ENCODE data around the gene PRKCA. TPM values are rescaled to one million over a fixed set of nuclear protein-coding genes. Genes with fewer than 3 reads are reported as not detected.

PRKCA gene
- total and polyA plus RNA-seq, 2 experiments from 2014 or later: 6.4 to 35.4 TPM

DNA sequence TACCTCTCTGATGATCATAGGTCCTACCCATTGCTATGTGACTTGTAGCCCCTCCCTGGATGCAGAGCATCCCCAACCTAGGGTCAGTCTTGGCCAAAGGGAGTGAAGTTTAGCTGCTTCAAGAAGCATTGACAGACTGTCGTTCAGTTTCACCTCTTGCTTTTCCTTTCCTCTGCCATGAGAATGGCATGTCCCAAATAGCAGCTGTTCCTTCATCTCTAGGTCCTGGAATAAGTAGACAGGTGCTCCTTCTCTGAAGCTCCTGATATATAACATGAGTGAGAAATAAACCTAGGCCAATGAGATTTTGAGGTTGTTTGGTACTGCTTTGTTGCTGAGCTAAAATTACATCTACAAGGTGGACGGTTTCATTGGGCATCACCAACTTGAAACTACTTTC lies 328.0 kb downstream of the PRKCA start:
- TF ChIP-seq EZH2 (IDR thresholded peaks at IDR 0.05; ENCODE audit: low read depth, unreplicated experiment) (no peak), CTCF (conservative IDR thresholded peaks at IDR 0.05; ENCODE audit: low read depth in 2 of 2) (no peak), ETS1 (IDR thresholded peaks at IDR 0.05) (no peak), CREB1 (CRISPR knock-in tag; IDR thresholded peaks at IDR 0.05; ENCODE audit: low read depth) (no peak), POLR2AphosphoS5 (IDR thresholded peaks at IDR 0.05; ENCODE audit: low read depth) (no peak), EZH2phosphoT487 (IDR thresholded peaks at IDR 0.05; ENCODE audit: unreplicated experiment) (no peak), STAT1 (IDR thresholded peaks at IDR 0.05; ENCODE audit: unreplicated experiment) (no peak), ZNF114 (CRISPR knock-in tag; IDR thresholded peaks at IDR 0.05) (no peak), ZNF331 (CRISPR knock-in tag; IDR thresholded peaks at IDR 0.05; ENCODE audit: low read depth) (no peak), NANOG (IDR thresholded peaks at IDR 0.05; ENCODE audit: borderline replicate concordance) (no peak), JUNB (IDR thresholded peaks at IDR 0.05; ENCODE audit: unreplicated experiment) (no peak)
- TF ChIP-seq, protein P1, sequence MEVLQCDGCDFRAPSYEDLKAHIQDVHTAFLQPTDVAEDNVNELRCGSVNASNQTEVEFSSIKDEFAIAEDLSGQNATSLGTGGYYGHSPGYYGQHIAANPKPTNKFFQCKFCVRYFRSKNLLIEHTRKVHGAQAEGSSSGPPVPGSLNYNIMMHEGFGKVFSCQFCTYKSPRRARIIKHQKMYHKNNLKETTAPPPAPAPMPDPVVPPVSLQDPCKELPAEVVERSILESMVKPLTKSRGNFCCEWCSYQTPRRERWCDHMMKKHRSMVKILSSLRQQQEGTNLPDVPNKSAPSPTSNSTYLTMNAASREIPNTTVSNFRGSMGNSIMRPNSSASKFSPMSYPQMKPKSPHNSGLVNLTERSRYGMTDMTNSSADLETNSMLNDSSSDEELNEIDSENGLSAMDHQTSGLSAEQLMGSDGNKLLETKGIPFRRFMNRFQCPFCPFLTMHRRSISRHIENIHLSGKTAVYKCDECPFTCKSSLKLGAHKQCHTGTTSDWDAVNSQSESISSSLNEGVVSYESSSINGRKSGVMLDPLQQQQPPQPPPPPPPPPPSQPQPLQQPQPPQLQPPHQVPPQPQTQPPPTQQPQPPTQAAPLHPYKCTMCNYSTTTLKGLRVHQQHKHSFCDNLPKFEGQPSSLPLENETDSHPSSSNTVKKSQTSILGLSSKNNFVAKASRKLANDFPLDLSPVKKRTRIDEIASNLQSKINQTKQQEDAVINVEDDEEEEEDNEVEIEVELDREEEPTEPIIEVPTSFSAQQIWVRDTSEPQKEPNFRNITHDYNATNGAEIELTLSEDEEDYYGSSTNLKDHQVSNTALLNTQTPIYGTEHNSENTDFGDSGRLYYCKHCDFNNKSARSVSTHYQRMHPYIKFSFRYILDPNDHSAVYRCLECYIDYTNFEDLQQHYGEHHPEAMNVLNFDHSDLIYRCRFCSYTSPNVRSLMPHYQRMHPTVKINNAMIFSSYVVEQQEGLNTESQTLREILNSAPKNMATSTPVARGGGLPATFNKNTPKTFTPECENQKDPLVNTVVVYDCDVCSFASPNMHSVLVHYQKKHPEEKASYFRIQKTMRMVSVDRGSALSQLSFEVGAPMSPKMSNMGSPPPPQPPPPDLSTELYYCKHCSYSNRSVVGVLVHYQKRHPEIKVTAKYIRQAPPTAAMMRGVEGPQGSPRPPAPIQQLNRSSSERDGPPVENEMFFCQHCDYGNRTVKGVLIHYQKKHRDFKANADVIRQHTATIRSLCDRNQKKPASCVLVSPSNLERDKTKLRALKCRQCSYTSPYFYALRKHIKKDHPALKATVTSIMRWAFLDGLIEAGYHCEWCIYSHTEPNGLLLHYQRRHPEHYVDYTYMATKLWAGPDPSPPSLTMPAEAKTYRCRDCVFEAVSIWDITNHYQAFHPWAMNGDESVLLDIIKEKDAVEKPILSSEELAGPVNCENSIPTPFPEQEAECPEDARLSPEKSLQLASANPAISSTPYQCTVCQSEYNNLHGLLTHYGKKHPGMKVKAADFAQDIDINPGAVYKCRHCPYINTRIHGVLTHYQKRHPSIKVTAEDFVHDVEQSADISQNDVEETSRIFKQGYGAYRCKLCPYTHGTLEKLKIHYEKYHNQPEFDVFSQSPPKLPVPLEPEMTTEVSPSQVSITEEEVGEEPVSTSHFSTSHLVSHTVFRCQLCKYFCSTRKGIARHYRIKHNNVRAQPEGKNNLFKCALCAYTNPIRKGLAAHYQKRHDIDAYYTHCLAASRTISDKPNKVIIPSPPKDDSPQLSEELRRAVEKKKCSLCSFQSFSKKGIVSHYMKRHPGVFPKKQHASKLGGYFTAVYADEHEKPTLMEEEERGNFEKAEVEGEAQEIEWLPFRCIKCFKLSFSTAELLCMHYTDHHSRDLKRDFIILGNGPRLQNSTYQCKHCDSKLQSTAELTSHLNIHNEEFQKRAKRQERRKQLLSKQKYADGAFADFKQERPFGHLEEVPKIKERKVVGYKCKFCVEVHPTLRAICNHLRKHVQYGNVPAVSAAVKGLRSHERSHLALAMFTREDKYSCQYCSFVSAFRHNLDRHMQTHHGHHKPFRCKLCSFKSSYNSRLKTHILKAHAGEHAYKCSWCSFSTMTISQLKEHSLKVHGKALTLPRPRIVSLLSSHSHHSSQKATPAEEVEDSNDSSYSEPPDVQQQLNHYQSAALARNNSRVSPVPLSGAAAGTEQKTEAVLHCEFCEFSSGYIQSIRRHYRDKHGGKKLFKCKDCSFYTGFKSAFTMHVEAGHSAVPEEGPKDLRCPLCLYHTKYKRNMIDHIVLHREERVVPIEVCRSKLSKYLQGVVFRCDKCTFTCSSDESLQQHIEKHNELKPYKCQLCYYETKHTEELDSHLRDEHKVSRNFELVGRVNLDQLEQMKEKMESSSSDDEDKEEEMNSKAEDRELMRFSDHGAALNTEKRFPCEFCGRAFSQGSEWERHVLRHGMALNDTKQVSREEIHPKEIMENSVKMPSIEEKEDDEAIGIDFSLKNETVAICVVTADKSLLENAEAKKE (CRISPR knock-in tag; IDR thresholded peaks at IDR 0.05): no peak
- TF ChIP-seq, protein P2, sequence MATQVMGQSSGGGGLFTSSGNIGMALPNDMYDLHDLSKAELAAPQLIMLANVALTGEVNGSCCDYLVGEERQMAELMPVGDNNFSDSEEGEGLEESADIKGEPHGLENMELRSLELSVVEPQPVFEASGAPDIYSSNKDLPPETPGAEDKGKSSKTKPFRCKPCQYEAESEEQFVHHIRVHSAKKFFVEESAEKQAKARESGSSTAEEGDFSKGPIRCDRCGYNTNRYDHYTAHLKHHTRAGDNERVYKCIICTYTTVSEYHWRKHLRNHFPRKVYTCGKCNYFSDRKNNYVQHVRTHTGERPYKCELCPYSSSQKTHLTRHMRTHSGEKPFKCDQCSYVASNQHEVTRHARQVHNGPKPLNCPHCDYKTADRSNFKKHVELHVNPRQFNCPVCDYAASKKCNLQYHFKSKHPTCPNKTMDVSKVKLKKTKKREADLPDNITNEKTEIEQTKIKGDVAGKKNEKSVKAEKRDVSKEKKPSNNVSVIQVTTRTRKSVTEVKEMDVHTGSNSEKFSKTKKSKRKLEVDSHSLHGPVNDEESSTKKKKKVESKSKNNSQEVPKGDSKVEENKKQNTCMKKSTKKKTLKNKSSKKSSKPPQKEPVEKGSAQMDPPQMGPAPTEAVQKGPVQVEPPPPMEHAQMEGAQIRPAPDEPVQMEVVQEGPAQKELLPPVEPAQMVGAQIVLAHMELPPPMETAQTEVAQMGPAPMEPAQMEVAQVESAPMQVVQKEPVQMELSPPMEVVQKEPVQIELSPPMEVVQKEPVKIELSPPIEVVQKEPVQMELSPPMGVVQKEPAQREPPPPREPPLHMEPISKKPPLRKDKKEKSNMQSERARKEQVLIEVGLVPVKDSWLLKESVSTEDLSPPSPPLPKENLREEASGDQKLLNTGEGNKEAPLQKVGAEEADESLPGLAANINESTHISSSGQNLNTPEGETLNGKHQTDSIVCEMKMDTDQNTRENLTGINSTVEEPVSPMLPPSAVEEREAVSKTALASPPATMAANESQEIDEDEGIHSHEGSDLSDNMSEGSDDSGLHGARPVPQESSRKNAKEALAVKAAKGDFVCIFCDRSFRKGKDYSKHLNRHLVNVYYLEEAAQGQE (IDR thresholded peaks at IDR 0.05; ENCODE audit: unreplicated experiment): no peak
- Mint-ChIP-seq H3K4me1 (peaks cover 4% of the 10 kb centered on the region; the same call in 2 of the 3 replicates), H3K4me3 (no peak overlapping the region), H3K36me3 (ENCODE audit: low read depth) (no peaks in the 10 kb centered on the region), H3K27ac (no peak overlapping the region), H3K9me3 (no peaks in the 10 kb centered on the region), H3K27me3 (ENCODE audit: insufficient read depth, low read depth, poor library complexity) (no peaks in the 10 kb centered on the region)
- ATAC-seq (no peak), DNase-seq (ENCODE audit: low spot score) (no peak)
- no peaks in the 10 kb centered on the region for H4K20me1 ChIP-seq (replicated peaks; ENCODE audit: insufficient read depth)
- no peak overlapping the region for H3K4me2 ChIP-seq
- H3K27ac ChIP-seq (ENCODE audit: low read depth): no peak overlapping the region
- no peak overlapping the region for H2AFZ ChIP-seq
- H3K79me2 ChIP-seq (replicated peaks; ENCODE audit: insufficient read depth): no peaks in the 10 kb centered on the region
- no peaks in the 10 kb centered on the region for H3K27me3 ChIP-seq (ENCODE audit: insufficient read depth)
- no peak overlapping the region for H3K4me3 ChIP-seq
- H3K36me3 ChIP-seq (ENCODE audit: insufficient read depth): no peaks in the 10 kb centered on the region
- no peaks in the 10 kb centered on the region for H3F3A ChIP-seq (replicated peaks; ENCODE audit: low read depth)
- H3K4me1 ChIP-seq (ENCODE audit: insufficient read depth): 0 out of 2 replicates have a peak, but pooled peaks cover 2% of the 10 kb centered on the region
- 0 out of 2 replicates have a peak, but pooled peaks cover 9% of the 10 kb centered on the region for H3K9me2 ChIP-seq (ENCODE audit: insufficient read depth)
